ENCODE results near the gene ARHGAP26. TPM values are rescaled to one million over a fixed set of nuclear protein-coding genes. Genes with fewer than 3 reads are reported as not detected.

Gene ARHGAP26
- total RNA-seq, 1 donor from 2014 or later: 34.9 TPM

DNA sequence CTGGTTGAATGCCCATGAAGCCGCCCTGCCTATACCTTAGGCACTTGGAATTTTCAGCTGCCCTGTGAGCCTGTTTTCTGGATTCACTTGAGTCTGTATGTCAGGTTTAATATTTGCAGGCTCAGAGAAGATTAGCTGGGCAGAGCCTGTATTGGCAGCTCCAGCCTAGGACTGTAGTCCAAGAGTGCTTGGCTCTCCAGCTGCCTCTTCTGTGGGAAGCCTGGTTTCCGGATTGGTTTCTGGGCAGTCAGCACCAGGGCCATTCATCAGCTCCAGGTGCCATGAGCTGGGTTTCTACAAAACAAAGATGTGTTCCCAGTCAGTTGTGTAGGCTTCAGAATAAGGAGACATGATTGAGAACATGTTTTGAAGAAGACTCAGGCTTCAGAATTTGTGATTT is 90.1 kb downstream of the ARHGAP26 start:
- ATAC-seq: peak; percentile 75
- DNase-seq: peak; percentile 60
- intact Hi-C loops (cut with micrococcal nuclease): no loop called here

DNA sequence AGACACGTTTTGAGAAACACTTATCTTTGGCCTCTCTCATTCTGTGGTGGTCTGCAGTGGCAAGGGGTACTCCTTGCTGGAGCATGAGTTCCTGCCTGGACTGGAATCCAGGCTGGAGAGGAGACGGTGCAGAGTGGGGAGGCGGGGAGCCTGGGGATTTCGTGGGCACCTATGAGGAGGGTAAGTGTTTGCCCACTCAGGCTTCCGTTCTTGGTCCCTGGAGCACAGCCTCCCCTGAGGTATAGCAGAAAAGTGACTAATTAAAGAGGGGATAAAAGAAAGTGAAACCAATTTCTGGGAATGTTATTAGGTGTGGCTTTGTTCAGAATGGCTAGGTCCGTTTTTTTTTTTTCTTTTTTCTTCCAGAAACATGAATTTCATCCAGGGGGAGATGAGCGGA is 90.8 kb downstream of the ARHGAP26 start:
- DNase-seq (no peak), ATAC-seq (no peak)
- intact Hi-C loops (cut with micrococcal nuclease): no loop called here

DNA sequence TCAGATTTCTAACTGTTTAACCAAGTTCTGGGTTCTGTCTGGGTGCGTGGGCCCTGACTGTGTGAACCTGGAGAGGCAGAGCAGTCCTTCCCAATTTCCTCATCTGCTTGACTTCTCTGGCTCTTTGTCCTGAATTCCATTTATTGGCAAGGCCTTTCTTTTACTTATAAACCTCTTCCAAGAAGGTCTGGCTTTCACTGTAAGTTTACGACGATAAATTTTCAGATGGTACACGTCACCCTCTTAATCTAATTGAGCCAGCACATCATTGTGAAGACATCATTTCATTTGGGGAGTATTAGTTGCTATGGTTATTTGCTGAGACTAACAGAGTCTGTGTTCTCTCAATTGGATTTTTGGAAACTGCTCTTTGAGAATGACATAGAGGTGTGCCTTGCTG is 92.4 kb downstream of the ARHGAP26 start:
- intact Hi-C loops (cut with micrococcal nuclease): no loop called here
- DNase-seq: no peak

DNA sequence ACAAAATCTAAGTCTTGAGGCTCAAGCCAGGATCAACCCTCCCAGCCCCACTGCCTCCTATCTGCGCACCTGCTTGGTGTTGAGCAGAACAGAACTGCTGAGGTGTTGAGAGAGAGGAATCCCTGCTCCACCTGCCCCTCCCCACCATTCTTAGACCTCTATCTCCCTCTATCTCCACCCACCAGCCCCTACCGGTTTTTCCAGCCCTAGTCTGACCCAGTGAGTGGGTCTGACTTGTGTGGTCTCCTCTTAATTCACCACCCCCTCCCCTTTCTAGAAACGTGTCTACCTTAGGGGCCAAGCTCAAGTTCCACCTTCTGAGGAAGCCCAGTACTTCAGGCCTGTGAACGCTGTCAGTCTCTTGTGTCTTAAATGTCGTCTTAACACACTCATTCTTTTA is 93.7 kb downstream of the ARHGAP26 start:
- no peak for ATAC-seq
- intact Hi-C loops (cut with micrococcal nuclease): no loop called here

More for the DNA sequence above, 92.4 kb downstream of the ARHGAP26 start:
- peak; percentile 31 for ATAC-seq

DNA sequence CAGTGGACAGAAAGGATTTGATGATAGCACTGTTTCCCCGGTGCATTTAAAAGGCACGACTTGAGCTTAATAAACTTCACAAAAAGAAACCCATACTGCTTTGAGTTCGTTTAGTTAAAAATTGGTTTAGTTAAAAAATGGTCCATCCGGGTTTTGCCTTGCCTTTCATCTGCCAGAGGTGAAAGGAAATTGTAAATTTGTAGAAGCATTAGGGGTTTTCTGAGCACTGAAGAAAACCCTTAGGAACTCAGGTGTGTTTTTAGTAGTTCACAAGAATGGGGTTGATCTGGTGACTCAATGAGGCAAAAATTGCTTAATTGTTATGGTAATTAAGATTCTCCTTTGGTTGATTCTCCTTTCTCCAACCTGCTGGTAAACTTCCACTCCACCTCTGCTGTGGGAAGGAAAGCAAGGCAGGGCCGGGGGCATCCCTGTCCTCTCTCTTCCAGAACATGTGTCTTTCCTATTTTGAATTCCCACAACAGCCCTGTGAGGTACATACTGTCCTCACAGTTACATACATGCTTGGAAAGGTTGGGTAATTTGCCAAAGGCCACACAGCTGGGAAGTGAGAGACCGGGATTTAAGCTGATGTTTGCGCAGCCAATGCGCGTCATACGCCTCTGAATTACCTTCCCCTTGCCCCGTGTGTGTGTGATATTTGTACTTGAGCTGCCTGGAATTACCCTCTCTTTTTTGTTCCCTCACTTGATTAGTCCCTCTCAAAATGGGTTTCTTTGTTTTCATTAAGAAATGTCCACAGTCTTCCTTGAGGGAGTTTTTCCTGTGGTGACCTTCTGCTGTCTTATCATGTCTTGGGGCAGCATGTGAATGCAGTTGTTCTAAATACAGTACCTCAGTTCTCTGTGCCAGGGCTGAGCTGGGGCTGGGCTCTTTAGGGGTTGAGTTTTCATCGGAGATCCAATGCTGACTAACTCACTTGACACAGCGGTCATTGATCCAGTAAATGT is 94.4 kb downstream of the ARHGAP26 start:
- DNase-seq: no peak
- ATAC-seq: peak; percentile 34
- intact Hi-C loops (cut with micrococcal nuclease): loop anchor here (5.0 kb wide), 1 partner anchor 147 kb away; no protein-coding TSS in a partner anchor

More for the DNA sequence above, 93.7 kb downstream of the ARHGAP26 start:
- DNase-seq: no peak

DNA sequence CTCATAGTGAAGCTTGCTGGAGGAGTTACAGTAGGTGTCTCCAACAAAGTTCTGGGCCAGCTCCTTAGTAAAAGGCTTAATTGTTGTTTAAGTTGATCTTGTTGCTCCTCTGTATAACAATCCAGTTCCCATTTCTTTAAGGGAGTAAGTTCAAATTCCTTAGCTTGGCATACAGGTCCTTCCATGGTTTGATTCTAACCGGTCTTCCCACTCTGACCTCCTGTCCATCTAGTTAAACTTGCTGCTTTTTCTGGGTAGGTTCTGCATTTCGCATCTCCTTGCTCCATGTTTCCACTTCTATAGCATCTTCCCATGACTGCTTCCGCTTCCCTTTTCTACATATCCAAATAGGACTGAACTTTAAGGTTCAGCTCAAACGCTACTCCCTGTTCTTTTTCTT is 95.5 kb downstream of the ARHGAP26 start:
- no peak for ATAC-seq
- intact Hi-C loops (cut with micrococcal nuclease): loop anchor here (5.0 kb wide), 1 partner anchor 148 kb away; no protein-coding TSS in a partner anchor
- no peak for DNase-seq

- ATAC-seq (peak; percentile 27), DNase-seq (no peak)
- intact Hi-C loops (cut with micrococcal nuclease): loop anchor here (5.0 kb wide), 1 partner anchor 149 kb away; no protein-coding TSS in a partner anchor
These were observed 96.5 kb downstream of the ARHGAP26 start for GRCh38 chr5:142866563-142867275.

GRCh38 chr5:142869886-142870285 is 99.7 kb downstream of the ARHGAP26 start:
- ATAC-seq (peak; percentile 30), DNase-seq (peak; percentile 72)
- intact Hi-C loops (cut with micrococcal nuclease): loop anchor here (5.0 kb wide), 2 partner anchors 98 to 153 kb away; partner anchors contain the start of gene ARHGAP26

GRCh38 chr5:142870532-142871362 is 100.6 kb downstream of the ARHGAP26 start:
- ATAC-seq (peak; percentile 4), DNase-seq (no peak)
- intact Hi-C loops (cut with micrococcal nuclease): loop anchor here (5.0 kb wide), 1 partner anchor 98 kb away; the partner anchor contains the start of gene ARHGAP26

- intact Hi-C loops (cut with micrococcal nuclease): loop anchor here (5.0 kb wide), 1 partner anchor 99 kb away; the partner anchor contains the start of gene ARHGAP26
- ATAC-seq (peak; percentile 58), DNase-seq (peak; percentile 56)
These were observed 101.4 kb downstream of the ARHGAP26 start for GRCh38 chr5:142871363-142872193.

DNA sequence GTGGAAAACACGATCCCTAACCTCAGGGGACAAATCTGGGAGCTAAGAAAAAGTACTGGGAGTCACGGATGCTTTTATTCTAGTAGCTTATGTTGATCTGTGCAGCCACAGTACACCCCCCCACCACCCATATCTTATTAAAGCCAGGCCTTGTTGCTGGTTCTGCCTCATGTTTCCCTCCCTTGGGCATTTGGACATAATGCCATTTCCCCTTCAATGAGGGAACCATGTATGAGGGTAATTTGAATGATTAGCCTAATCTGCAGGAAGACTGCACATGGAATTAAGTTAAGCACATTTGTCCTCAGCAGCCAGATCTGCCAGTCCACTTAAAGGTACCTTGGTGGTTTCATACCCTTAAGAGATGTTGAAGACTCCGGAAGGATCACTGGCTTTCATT is 102.0 kb downstream of the ARHGAP26 start:
- ATAC-seq: no peak
- DNase-seq: no peak
- intact Hi-C loops (cut with micrococcal nuclease): loop anchor here (5.0 kb wide), 1 partner anchor 100 kb away; the partner anchor contains the start of gene ARHGAP26

DNA sequence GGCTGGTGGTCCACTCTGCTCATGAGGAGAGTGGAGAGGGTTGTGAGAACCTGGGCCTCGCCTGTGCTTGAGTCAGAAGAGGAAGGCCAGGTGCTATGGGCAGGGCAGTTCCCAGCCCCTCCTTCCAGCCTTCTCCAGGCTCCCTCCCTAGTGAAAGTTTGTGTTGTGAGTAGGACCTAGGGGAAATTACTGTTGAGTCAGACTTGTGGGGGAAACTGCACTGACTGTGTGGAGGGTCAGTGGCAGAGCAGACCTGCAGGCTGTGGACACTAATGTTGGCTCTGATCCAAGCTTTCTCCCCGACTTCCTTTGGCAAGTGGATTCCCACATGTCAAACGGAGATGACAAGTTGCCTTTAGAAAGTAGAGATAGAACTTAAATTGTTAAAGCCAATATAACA is 102.6 kb downstream of the ARHGAP26 start:
- no peak for DNase-seq
- peak; percentile 7 for ATAC-seq
- intact Hi-C loops (cut with micrococcal nuclease): loop anchor here (5.0 kb wide), 1 partner anchor 100 kb away; the partner anchor contains the start of gene ARHGAP26

GRCh38 chr5:142873831-142874230 is 103.7 kb downstream of the ARHGAP26 start:
- intact Hi-C loops (cut with micrococcal nuclease): loop anchor here (5.0 kb wide), 1 partner anchor 102 kb away; the partner anchor contains the start of gene ARHGAP26
- no peak for DNase-seq
- peak; percentile 32 for ATAC-seq

GRCh38 chr5:142874540-142874939 is 104.4 kb downstream of the ARHGAP26 start:
- ATAC-seq (peak; percentile 39), DNase-seq (peak; percentile 80)
- intact Hi-C loops (cut with micrococcal nuclease): loop anchor here (5.0 kb wide), 1 partner anchor 102 kb away; the partner anchor contains the start of gene ARHGAP26

GRCh38 chr5:142875936-142876335 is 105.8 kb downstream of the ARHGAP26 start:
- intact Hi-C loops (cut with micrococcal nuclease): no loop called here
- no peak for DNase-seq
- no peak for ATAC-seq

- no peak for DNase-seq
- no peak for ATAC-seq
- intact Hi-C loops (cut with micrococcal nuclease): no loop called here
These were observed 106.6 kb downstream of the ARHGAP26 start for GRCh38 chr5:142876817-142877216.

DNA sequence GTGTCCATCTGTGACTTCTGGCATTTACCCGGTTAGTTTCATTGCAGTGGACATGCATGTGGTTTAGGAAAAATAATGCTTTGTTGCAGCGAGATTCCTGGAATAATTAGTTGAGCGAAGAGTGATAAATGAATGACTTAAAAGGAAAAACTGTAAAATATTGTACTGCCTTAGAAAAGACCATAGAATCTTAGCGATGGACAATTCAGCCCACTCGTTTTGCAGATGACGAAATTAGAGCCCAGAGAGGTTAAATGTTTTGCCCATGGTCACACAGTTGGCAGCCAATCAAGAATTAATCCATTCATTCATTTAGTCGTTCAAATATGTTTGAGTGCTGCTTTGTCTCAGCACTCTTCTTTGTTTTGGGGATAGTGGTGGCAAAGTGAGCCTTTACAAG is 107.9 kb downstream of the ARHGAP26 start:
- ATAC-seq (no peak), DNase-seq (no peak)
- intact Hi-C loops (cut with micrococcal nuclease): no loop called here

DNA sequence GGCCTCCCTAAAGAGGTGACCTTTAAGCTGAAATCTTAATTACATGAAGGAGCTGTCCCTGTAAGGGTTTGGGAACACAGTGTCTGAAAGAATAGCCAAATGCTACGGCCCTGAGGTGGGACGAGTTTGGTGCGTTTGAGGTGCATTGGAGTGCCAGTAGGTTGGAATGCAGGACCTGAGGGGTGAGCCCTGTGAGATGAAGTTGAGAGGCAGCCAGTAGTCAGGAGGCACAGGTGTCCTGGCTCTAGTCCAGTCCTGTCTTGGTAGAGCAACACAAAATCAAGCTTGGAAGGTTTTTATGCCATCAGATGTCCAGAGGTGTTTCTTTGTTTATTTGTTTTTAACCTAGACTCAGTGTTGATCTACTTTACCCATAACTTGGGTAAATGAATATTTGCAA is 108.5 kb downstream of the ARHGAP26 start:
- DNase-seq: no peak
- intact Hi-C loops (cut with micrococcal nuclease): no loop called here
- ATAC-seq: no peak

All from left ventricle myocardium superior (tissue), 1 donor.